HEK293 (cell line): ENCODE measurements around the gene TAL1.

Source experiments
- BCL11B ChIP-seq: fragments of 450-650 bp; formaldehyde crosslinking; IDR thresholded peaks from 2 replicates; pipeline ENCODE4 v1.5.1; 2016; ENCODE audit warnings: low read depth, missing biosample characterization, missing genetic modification characterization
- BCL6B ChIP-seq: fragments of 450-650 bp; formaldehyde crosslinking; IDR thresholded peaks from 2 replicates; pipeline ENCODE4 v1.5.1; 2017; ENCODE audit warnings: missing biosample characterization, missing genetic modification characterization
- GLI4 ChIP-seq: fragments of 450-650 bp; formaldehyde crosslinking; IDR thresholded peaks from 2 replicates; pipeline ENCODE4 v1.5.1; 2016; ENCODE audit warnings: missing biosample characterization, missing genetic modification characterization
- IKZF3 ChIP-seq: fragments of 450-650 bp; IDR thresholded peaks from 2 replicates; pipeline ENCODE4 v1.5.0; 2018; ENCODE audit warnings: missing biosample characterization, mild to moderate bottlenecking, missing genetic modification characterization, moderate library complexity
- KLF10 ChIP-seq: fragments of 450-650 bp; IDR thresholded peaks from 2 replicates; pipeline ENCODE4 v1.5.1; 2018; ENCODE audit warnings: missing biosample characterization, mild to moderate bottlenecking, missing genetic modification characterization
- MEIS1 ChIP-seq: sonication (generic); formaldehyde crosslinking; IDR thresholded peaks from 2 replicates; pipeline ENCODE4 v1.8.1; 2022; ENCODE audit warnings: missing genetic modification reagents, mild to moderate bottlenecking, borderline replicate concordance
- MZF1 ChIP-seq: fragments of 450-650 bp; formaldehyde crosslinking; IDR thresholded peaks from 2 replicates; pipeline ENCODE4 v1.5.1; 2017; ENCODE audit warnings: missing biosample characterization, missing genetic modification characterization, borderline replicate concordance
- PRDM10 ChIP-seq: fragments of 450-650 bp; formaldehyde crosslinking; IDR thresholded peaks from 2 replicates; pipeline ENCODE4 v1.5.1; 2016; ENCODE audit warnings: missing biosample characterization, missing genetic modification characterization
- ZBTB1 ChIP-seq: fragments of 450-650 bp; formaldehyde crosslinking; IDR thresholded peaks from 2 replicates; pipeline ENCODE4 v1.5.1; 2016; ENCODE audit warnings: missing biosample characterization, missing genetic modification characterization
- ZFP3 ChIP-seq: fragments of 450-650 bp; formaldehyde crosslinking; IDR thresholded peaks from 2 replicates; pipeline ENCODE4 v1.5.1; 2016; ENCODE audit warnings: low read depth, missing biosample characterization, missing genetic modification characterization
- ZNF114 ChIP-seq: fragments of 450-650 bp; formaldehyde crosslinking; IDR thresholded peaks from 2 replicates; pipeline ENCODE4 v1.5.0; 2017; ENCODE audit warnings: missing biosample characterization, missing genetic modification characterization
- ZNF19 ChIP-seq: fragments of 450-650 bp; formaldehyde crosslinking; IDR thresholded peaks from 2 replicates; pipeline ENCODE4; 2016; ENCODE audit warnings: missing biosample characterization, missing genetic modification characterization, low read depth
- ZNF202 ChIP-seq: fragments of 450-650 bp; formaldehyde crosslinking; IDR thresholded peaks from 2 replicates; pipeline ENCODE4 v1.5.1; 2016; ENCODE audit warnings: missing biosample characterization, missing genetic modification characterization, borderline replicate concordance
- ZNF324 ChIP-seq: fragments of 450-650 bp; formaldehyde crosslinking; IDR thresholded peaks from 2 replicates; pipeline ENCODE4 v1.5.1; 2016; ENCODE audit warnings: missing biosample characterization, missing genetic modification characterization
- ZNF341 ChIP-seq: fragments of 450-650 bp; formaldehyde crosslinking; IDR thresholded peaks from 2 replicates; pipeline ENCODE4; 2016; ENCODE audit warnings: low read depth, missing biosample characterization, missing genetic modification characterization
- ZNF354C ChIP-seq: fragments of 450-650 bp; formaldehyde crosslinking; IDR thresholded peaks from 2 replicates; pipeline ENCODE4 v1.5.1; 2016; ENCODE audit warnings: missing biosample characterization, missing genetic modification characterization, low read depth, borderline replicate concordance
- ZNF404 ChIP-seq: fragments of 450-650 bp; formaldehyde crosslinking; IDR thresholded peaks from 2 replicates; pipeline ENCODE4 v1.5.1; 2017; ENCODE audit warnings: missing biosample characterization, missing genetic modification characterization
- ZNF433 ChIP-seq: fragments of 450-650 bp; formaldehyde crosslinking; IDR thresholded peaks from 2 replicates; pipeline ENCODE4 v1.5.1; 2016; ENCODE audit warnings: missing biosample characterization, missing genetic modification characterization, low read depth
- ZNF501 ChIP-seq: fragments of 450-650 bp; formaldehyde crosslinking; IDR thresholded peaks from 2 replicates; pipeline ENCODE4 v1.5.1; 2016; ENCODE audit warnings: missing biosample characterization, missing genetic modification characterization
- ZNF580 ChIP-seq: fragments of 450-650 bp; formaldehyde crosslinking; IDR thresholded peaks from 2 replicates; pipeline ENCODE4 v1.5.1; 2016; ENCODE audit warnings: missing biosample characterization, missing genetic modification characterization
- ZNF677 ChIP-seq: fragments of 450-650 bp; IDR thresholded peaks from 2 replicates; pipeline ENCODE4 v1.5.0; 2018; ENCODE audit warnings: missing biosample characterization, mild to moderate bottlenecking, missing genetic modification characterization, moderate library complexity
- ZNF76 ChIP-seq: fragments of 450-650 bp; formaldehyde crosslinking; IDR thresholded peaks from 2 replicates; pipeline ENCODE4; 2016; ENCODE audit warnings: low read depth, missing biosample characterization, missing genetic modification characterization, borderline replicate concordance
- TF ChIP-seq, protein P1 (sequence below): fragments of 450-650 bp; formaldehyde crosslinking; IDR thresholded peaks from 2 replicates; pipeline ENCODE4 v1.5.1; 2016; ENCODE audit warnings: missing biosample characterization, missing genetic modification characterization
- TF ChIP-seq, protein P2 (sequence below): fragments of 450-650 bp; formaldehyde crosslinking; IDR thresholded peaks from 2 replicates; pipeline ENCODE4 v1.5.1; 2017; ENCODE audit warnings: missing biosample characterization, missing genetic modification characterization
- TF ChIP-seq, protein P3 (sequence below): fragments of 450-650 bp; formaldehyde crosslinking; IDR thresholded peaks from 2 replicates; pipeline ENCODE4 v1.5.1; 2016; ENCODE audit warnings: missing biosample characterization, missing genetic modification characterization
- TF ChIP-seq, protein P4 (sequence below): fragments of 450-650 bp; formaldehyde crosslinking; IDR thresholded peaks from 2 replicates; pipeline ENCODE4 v1.5.1; 2016; ENCODE audit warnings: missing biosample characterization, missing genetic modification characterization

TAL1 gene

DNA sequence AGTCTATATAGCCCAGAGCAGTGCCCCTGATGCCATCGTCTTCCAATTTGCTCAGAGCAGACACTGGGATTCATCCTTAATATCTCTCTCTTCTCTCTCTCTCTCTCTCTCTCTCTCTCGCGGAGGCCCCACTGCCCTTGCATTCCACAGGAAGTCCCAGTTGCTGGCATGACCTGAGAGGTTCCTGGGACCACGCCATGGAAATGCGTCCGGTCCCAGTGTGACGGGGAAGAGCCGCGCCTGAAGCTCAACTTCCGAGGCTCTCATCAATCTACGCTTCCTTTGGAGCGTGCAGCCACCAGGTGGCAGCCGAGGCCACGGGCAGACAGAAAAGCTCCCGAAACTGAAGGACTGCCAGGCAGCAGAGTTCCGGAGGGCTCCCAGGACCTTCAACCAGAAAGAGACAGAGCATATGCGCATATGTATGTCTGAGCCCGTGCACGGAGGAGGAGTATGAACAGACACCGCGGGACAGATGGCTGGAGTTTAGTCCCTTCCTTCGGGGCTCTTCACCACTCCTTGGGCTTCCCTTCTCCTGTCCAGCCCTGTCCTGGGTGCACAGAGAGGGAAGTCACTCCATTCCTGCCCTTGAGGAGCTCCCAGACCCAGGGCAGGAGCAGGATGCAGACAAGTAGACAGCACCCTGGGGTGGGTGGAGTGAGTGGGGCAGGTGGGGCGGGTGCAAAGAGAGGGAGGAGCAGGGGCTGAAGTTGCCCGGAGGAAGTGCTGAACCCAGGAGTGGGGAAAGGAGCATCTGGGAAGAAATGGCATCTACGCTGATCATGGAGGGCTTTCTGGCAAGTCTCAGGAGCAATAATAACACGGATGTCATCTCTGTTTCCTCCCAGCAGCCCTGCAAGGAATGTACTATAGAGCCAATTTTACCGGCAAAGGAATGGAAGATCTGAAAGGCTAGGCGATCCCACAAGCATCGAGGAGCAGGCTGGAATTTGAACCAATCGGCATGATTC, 52.7 kb downstream of the TAL1 start (continued):
- TF ChIP-seq BCL6B (tag by site-specific recombination) (no peak), ZNF19 (no peak), PRDM10 (tag by site-specific recombination) (peak; percentile 29; the same call in 1 of the 2 replicates), ZBTB1 (tag by site-specific recombination) (no peak), IKZF3 (peak; percentile 82), ZNF433 (tag by site-specific recombination) (no peak), ZNF404 (tag by site-specific recombination) (no peak), BCL11B (tag by site-specific recombination) (no peak), KLF10 (tag by site-specific recombination) (no peak), ZNF354C (tag by site-specific recombination) (no peak), ZNF341 (tag by site-specific recombination) (no peak), GLI4 (tag by site-specific recombination) (no peak), ZNF76 (no peak), ZNF114 (tag by site-specific recombination) (no peak), ZFP3 (tag by site-specific recombination) (no peak), MEIS1 (CRISPR knock-in tag) (no peak), ZNF501 (tag by site-specific recombination) (peak; percentile 51; the same call in 1 of the 2 replicates), ZNF202 (no peak), ZNF580 (tag by site-specific recombination) (no peak), ZNF324 (no peak), ZNF677 (no peak), MZF1 (tag by site-specific recombination) (no peak)
- TF ChIP-seq, protein P1, sequence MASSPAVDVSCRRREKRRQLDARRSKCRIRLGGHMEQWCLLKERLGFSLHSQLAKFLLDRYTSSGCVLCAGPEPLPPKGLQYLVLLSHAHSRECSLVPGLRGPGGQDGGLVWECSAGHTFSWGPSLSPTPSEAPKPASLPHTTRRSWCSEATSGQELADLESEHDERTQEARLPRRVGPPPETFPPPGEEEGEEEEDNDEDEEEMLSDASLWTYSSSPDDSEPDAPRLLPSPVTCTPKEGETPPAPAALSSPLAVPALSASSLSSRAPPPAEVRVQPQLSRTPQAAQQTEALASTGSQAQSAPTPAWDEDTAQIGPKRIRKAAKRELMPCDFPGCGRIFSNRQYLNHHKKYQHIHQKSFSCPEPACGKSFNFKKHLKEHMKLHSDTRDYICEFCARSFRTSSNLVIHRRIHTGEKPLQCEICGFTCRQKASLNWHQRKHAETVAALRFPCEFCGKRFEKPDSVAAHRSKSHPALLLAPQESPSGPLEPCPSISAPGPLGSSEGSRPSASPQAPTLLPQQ = no peak
- TF ChIP-seq, protein P2, sequence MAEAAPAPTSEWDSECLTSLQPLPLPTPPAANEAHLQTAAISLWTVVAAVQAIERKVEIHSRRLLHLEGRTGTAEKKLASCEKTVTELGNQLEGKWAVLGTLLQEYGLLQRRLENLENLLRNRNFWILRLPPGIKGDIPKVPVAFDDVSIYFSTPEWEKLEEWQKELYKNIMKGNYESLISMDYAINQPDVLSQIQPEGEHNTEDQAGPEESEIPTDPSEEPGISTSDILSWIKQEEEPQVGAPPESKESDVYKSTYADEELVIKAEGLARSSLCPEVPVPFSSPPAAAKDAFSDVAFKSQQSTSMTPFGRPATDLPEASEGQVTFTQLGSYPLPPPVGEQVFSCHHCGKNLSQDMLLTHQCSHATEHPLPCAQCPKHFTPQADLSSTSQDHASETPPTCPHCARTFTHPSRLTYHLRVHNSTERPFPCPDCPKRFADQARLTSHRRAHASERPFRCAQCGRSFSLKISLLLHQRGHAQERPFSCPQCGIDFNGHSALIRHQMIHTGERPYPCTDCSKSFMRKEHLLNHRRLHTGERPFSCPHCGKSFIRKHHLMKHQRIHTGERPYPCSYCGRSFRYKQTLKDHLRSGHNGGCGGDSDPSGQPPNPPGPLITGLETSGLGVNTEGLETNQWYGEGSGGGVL = peak; percentile 74
- TF ChIP-seq, protein P3, sequence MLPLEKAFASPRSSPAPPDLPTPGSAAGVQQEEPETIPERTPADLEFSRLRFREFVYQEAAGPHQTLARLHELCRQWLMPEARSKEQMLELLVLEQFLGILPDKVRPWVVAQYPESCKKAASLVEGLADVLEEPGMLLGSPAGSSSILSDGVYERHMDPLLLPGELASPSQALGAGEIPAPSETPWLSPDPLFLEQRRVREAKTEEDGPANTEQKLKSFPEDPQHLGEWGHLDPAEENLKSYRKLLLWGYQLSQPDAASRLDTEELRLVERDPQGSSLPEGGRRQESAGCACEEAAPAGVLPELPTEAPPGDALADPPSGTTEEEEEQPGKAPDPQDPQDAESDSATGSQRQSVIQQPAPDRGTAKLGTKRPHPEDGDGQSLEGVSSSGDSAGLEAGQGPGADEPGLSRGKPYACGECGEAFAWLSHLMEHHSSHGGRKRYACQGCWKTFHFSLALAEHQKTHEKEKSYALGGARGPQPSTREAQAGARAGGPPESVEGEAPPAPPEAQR (tag by site-specific recombination) = no peak
- TF ChIP-seq, protein P4, sequence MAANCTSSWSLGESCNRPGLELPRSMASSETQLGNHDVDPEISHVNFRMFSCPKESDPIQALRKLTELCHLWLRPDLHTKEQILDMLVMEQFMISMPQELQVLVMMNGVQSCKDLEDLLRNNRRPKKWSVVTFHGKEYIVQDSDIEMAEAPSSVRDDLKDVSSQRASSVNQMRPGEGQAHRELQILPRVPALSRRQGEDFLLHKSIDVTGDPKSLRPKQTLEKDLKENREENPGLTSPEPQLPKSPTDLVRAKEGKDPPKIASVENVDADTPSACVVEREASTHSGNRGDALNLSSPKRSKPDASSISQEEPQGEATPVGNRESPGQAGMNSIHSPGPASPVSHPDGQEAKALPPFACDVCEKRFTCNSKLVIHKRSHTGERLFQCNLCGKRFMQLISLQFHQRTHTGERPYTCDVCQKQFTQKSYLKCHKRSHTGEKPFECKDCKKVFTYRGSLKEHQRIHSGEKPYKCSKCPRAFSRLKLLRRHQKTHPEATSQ (tag by site-specific recombination) = no peak
